Measurements from ENCODE around the gene UVRAG.
A peak's percentile ranks its signal among the peaks of the same experiment; 100 is the strongest.

The UVRAG gene

GRCh38 chr11:75815345-75816168 lies 547 bp downstream of the UVRAG start:
- Histone ChIP-seq H2AFZ (ENCODE audit: low read depth, low read length, severe bottlenecking) (peak overlapping the region; percentile 5), H3K9me3 (ENCODE audit: insufficient read depth, low read length) (no peaks in the 10 kb centered on the region), H3K79me2 (ENCODE audit: insufficient read depth, low read length) (peaks cover 54% of the 10 kb centered on the region)

GRCh38 chr11:75816561-75817239 lies 1.7 kb downstream of the UVRAG start:
- Histone ChIP-seq H3K9ac (ENCODE audit: low read length) (peak overlapping the region; percentile 89), H3F3A (ENCODE audit: insufficient read depth) (peaks cover 12% of the 10 kb centered on the region; the same call in 1 of the 2 replicates)

More at GRCh38 chr11:75815345-75816168, 547 bp downstream of the UVRAG start:
- 0 out of 2 replicates have a peak, but pooled peaks cover 8% of the 10 kb centered on the region for H3F3A ChIP-seq (ENCODE audit: insufficient read depth)
- no peaks in the 10 kb centered on the region for H3K27me3 ChIP-seq (ENCODE audit: low read length)
- H4K20me1 ChIP-seq (ENCODE audit: low read depth, low read length) = no peaks in the 10 kb centered on the region
- TF ChIP-seq EZH2phosphoT487 (conservative IDR thresholded peaks at IDR 0.05; ENCODE audit: low read length) = no peak
- TF ChIP-seq CTCF (IDR thresholded peaks at IDR 0.05; ENCODE audit: insufficient read depth, low read length, poor library complexity, severe bottlenecking) = peak; percentile 10
- peak overlapping the region; percentile 97 for H3K27ac ChIP-seq (ENCODE audit: low read depth, low read length)
- H3K4me2 ChIP-seq (ENCODE audit: low read depth, low read length, poor library complexity, severe bottlenecking) = peak overlapping the region; percentile 93
- no peaks in the 10 kb centered on the region for H3K9me2 ChIP-seq (replicated peaks; ENCODE audit: insufficient read depth, low read length)
- H3K4me3 ChIP-seq (ENCODE audit: insufficient read depth, low read length, poor library complexity, severe bottlenecking) = peak overlapping the region; percentile 92
- peak overlapping the region; percentile 89 for H3K9ac ChIP-seq (ENCODE audit: low read length)
- H3K36me3 ChIP-seq (ENCODE audit: low read length) = no peaks in the 10 kb centered on the region

GRCh38 chr11:75820645-75821044 lies 5.6 kb downstream of the UVRAG start:
- no peak overlapping the region for H3K9ac ChIP-seq (ENCODE audit: low read length)
- H3K27me3 ChIP-seq (ENCODE audit: low read length) = no peaks in the 10 kb centered on the region
- 0 out of 2 replicates have a peak, but pooled peaks cover 4% of the 10 kb centered on the region for H3K36me3 ChIP-seq (ENCODE audit: low read length)
- peaks cover 93% of the 10 kb centered on the region for H3K79me2 ChIP-seq (ENCODE audit: insufficient read depth, low read length)
- H3K9me2 ChIP-seq (replicated peaks; ENCODE audit: insufficient read depth, low read length) = no peaks in the 10 kb centered on the region
- no peak overlapping the region for H3K4me2 ChIP-seq (ENCODE audit: low read depth, low read length, poor library complexity, severe bottlenecking)
- no peaks in the 10 kb centered on the region for H3K9me3 ChIP-seq (ENCODE audit: insufficient read depth, low read length)
- TF ChIP-seq EZH2phosphoT487 (conservative IDR thresholded peaks at IDR 0.05; ENCODE audit: low read length) (no peak), CTCF (IDR thresholded peaks at IDR 0.05; ENCODE audit: insufficient read depth, low read length, poor library complexity, severe bottlenecking) (no peak)
- peaks cover 40% of the 10 kb centered on the region for H3F3A ChIP-seq (ENCODE audit: insufficient read depth)
- peak overlapping the region; percentile 97 for H3K27ac ChIP-seq (ENCODE audit: low read depth, low read length)
- H2AFZ ChIP-seq (ENCODE audit: low read depth, low read length, severe bottlenecking) = no peak overlapping the region
- H4K20me1 ChIP-seq (ENCODE audit: low read depth, low read length) = no peaks in the 10 kb centered on the region
- H3K4me3 ChIP-seq (ENCODE audit: insufficient read depth, low read length, poor library complexity, severe bottlenecking) = no peak overlapping the region

More at GRCh38 chr11:75816561-75817239, 1.7 kb downstream of the UVRAG start:
- Histone ChIP-seq H3K27me3 (ENCODE audit: low read length) (no peaks in the 10 kb centered on the region), H4K20me1 (ENCODE audit: low read depth, low read length) (no peaks in the 10 kb centered on the region), H3K9me2 (replicated peaks; ENCODE audit: insufficient read depth, low read length) (no peaks in the 10 kb centered on the region), H3K9me3 (ENCODE audit: insufficient read depth, low read length) (no peaks in the 10 kb centered on the region), H3K4me2 (ENCODE audit: low read depth, low read length, poor library complexity, severe bottlenecking) (peak overlapping the region; percentile 93), H3K36me3 (ENCODE audit: low read length) (no peaks in the 10 kb centered on the region), H3K4me3 (ENCODE audit: insufficient read depth, low read length, poor library complexity, severe bottlenecking) (peak overlapping the region; percentile 92), H2AFZ (ENCODE audit: low read depth, low read length, severe bottlenecking) (peak overlapping the region; percentile 5), H3K27ac (ENCODE audit: low read depth, low read length) (peak overlapping the region; percentile 97), H3K79me2 (ENCODE audit: insufficient read depth, low read length) (peaks cover 65% of the 10 kb centered on the region)
- TF ChIP-seq CTCF (IDR thresholded peaks at IDR 0.05; ENCODE audit: insufficient read depth, low read length, poor library complexity, severe bottlenecking) (no peak), EZH2phosphoT487 (conservative IDR thresholded peaks at IDR 0.05; ENCODE audit: low read length) (no peak)
